HG03342 (cell line): Measurements from ENCODE around the gene TACR2.

Experiments
- ATAC-seq: cut with Tn5 transposase; IDR thresholded peaks from one replicate; pipeline ENCODE4 v1.9.1; 2021; ENCODE audit warnings: mild to moderate bottlenecking, moderate library complexity; ENCODE audit not compliant: unreplicated experiment

Gene TACR2

DNA sequence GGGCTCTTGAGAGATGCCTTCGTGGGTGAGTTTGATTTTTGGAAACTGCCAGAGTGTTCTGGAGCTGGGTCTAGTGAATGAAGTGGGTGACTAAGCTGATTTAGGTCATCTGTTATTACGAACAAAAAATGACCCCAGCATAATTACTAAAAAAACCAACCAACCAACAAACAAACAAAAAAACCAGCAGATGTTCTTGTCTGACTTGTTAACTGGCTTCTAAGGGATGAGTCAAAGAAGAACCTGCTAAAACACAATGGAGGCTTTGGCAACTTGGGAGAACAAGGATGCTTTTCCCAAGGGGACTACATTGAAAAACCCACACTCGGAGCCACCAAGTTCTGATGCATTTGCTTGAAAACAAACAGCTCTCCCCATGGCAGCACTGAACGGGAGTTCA, 11.5 kb downstream of the TACR2 start:
- no peak for ATAC-seq

DNA sequence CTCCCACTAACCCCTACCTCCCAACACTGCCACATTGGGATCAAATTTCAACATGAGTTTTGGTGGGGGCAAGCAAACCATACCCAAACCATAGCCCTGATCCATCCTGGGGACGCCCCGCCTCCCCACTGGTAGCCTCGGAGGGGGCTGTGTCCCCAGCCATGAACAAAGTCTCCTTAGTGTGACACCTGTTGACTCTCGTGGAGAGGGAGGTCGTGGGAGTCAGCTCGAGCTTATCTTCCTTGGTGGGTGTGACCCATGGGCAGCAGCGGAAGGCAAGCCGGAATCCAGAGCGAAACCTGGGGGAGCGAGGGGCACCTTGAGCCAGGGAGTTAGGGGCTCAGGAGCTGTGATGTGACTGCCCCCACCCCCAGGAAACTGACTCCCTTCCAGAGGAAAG, 11.9 kb downstream of the TACR2 start:
- no peak for ATAC-seq

DNA sequence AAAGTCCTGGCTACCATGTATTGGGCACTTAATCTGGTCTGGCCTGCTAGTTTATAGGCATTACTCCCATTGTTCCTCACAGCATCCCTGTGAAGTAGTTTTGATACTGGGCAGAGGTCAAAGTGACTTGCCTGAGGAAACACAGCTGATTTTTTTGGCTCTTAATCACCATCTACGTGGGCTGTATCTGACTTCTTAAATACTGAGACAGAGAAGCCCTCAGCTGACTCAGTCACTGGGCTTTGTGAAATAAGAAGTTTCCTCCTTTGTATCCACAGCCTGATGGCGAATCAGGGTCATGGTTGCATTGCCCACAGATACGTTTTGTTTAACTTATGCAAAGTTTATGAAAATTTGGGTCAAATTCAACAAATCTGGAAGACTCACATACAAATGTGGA, 13.2 kb downstream of the TACR2 start:
- no peak for ATAC-seq

DNA sequence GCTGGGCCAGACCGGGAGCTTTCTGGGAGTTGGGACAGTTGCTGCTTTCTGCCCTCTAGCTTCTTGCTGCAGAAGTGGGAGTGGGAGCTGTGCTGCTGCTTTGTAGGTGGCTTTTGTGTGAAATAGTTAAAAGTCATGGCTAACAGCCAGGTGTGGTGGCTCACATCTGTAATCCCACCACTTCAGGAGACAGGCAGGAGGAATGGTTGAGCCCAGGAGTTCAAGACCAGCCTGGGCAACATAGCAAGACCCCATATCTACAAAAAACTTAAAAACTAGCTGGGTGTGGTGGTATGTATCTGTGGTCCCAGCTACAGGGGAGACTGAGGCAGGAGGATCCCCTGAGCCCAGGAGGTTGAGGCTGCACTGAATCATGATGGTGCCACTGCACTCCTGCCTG, 13.7 kb downstream of the TACR2 start:
- ATAC-seq, result no peak

DNA sequence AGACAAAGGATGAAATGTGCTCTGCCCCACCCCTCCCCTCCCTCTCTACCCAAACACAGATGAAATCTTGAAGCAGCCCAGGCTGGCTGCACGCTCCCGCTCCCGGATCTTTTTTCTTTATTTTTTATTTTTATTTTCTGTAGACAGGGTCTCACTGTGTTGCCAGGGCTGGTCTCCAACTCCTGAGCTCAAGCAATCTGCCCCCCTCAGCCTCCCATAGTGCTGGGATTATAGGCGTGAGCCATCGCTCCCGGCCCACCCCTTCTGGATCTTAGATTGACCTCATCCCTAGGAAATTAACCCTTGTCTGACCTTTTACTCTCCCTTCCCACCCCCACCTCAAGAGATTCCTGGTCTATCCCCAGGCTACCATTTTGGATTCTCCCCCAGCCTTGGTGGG, 14.3 kb downstream of the TACR2 start:
- no peak for ATAC-seq

DNA sequence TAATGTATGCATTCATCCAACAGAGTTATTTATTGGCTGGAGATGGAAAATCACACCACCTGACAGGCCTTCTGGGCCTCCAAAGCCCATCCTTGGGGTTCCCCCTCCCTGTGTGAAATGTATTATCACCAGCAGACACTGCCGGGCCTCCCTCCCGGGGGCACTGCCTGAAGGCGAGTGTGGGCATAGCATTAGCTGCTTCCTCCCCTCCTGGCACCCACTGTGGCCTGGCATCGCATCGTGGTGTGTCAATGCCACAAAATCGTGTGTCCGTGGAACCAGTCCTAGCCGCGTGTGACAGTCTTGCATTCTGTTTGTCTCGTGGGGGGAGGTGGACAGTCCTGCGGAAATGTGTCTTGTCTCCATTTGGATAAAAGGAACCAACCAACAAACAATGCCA, 15.3 kb downstream of the TACR2 start:
- no peak for ATAC-seq

DNA sequence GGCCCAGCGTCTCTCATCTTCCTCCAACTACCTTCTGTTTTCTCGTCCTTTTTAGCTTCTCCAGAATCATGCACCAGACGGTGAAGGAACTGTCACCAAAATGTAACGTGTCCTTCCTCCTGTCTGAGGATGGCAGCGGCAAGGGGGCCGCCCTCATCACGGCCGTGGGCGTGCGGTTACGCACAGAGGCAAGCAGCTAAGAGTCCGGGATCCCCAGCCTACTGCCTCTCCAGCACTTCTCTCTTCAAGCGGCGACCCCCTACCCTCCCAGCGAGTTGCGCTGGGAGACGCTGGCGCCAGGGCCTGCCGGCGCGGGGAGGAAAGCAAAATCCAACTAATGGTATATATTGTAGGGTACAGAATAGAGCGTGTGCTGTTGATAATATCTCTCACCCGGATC, 15.8 kb downstream of the TACR2 start:
- no peak for ATAC-seq

DNA sequence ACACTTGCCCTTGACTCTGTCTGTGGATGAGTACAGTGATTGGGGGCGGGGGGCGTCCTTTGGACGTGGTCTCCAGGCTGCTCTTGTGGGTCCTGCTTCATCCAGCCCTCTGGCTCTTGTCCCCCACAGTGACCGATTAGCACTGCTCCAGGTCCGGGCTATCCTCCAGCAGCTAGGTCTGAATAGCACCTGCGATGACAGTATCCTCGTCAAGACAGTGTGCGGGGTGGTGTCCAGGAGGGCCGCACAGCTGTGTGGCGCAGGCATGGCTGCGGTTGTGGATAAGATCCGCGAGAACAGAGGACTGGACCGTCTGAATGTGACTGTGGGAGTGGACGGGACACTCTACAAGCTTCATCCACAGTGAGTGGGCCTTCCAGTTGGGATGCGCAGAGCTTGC, 18.3 kb downstream of the TACR2 start:
- ATAC-seq, result no peak

DNA sequence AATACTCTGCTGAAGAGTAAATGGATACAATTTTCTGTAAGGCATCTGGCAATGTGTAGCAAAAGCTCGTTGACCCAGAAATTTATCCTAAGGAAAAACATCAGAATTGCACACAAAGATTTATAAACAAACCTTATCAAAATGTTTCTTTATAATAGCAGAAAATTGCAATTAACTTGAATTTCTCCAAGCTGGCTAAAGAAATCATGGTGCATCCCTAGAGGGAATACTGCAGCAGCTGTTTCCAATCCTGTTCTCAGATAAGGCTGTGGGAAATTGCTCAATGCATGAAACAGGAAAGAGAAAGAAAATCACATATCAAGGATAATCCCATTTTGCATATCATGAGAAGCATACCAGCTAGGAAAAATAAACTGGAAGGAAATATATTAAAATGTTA, 18.7 kb downstream of the TACR2 start:
- no peak for ATAC-seq

DNA sequence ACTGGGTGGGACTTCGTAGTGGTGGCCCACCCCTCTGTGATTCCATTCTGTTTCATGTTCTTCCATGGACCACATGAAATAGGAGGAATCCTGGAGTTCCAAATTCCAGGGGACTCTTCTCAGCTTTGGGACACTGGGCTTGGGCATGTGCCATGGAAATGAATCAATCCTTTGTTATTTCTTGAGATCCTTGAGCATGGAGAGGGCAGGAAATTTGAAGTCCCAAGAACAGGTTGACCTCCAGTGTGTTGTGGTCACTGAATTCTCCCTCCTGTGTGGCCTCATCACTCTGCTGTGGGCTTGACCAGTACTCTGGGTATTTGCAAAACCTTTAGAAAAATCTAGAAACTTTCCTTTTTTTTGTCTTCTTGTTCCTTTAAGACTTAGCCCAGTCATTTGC, 22.7 kb downstream of the TACR2 start:
- no peak for ATAC-seq

DNA sequence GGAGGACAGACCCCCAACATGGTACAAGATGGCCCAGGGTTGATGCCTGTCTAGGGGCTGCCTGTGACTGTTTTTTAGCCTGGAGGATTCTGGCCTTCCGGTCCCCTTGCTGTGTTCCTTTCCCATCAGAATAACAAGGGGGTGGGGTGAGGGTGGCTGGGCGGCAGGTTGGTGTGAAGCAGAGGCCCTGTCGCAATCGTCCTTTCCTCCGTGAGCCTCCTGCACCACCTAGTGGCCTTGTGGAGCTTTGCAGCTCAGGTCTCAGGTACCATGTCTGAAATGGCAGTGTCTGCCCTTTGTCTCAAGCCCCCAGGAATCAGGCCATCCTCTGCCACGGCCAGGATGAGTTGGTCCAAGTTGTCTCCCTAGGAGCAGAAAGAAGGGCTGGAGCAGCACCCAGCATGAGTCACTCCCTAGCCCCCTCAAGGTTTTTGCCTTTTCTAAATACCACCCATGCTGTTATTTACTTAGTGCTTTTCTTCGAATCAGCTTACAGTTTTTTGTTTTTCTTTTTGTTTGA, 24.2 kb downstream of the TACR2 start:
- peak; percentile 83 for ATAC-seq

DNA sequence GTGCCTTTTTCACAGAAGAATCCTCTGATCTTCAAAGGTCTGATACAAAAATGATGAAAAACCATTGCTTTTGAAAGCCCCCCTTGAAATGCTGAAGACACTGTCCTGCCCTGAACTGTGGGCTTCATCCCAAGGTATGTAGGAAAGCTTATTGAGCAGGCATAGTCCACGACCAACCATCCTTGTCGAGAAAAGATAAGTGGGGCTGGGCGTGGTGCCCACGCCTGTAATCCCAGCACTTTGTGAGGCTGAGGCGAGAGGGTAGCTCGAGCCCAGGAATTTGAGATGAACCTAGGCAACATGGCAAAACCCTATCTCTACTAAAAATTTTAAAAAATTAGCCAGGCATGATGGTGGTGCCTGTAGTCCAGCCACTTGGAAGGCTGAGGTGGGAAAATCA, 25.6 kb downstream of the TACR2 start:
- ATAC-seq, result no peak

DNA sequence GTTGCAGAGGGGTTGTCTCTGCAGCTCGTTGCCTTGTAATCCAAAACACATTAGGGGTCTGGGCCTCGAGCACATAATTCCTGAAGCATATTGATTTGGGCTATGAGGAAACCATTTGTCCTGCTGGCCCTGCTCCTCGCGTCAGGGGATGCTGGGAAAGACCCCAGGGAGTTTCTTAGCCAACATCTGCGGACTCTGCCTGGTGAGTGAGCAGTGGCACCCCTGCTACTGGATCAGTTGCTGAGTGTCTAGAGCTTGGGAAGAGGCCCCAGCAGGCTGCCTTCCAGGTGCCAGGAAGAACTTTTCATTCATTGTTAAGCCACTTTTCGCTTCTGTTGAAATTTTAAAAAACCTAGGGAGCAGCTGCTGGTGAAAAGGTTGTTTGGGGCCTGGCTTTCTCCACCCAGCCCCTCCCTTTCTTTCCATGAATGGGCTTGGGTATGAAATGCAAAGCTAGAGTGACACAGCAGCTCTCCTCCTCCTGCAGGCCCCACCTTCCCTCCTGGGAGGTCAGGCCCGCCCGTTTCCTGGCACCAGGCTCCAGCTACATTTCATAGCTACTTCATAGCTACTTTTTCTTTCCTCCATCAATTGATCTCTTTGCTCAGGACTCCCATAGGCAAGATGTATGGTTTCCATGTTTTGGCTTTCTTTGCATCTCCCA, 26.8 kb downstream of the TACR2 start:
- no peak for ATAC-seq

DNA sequence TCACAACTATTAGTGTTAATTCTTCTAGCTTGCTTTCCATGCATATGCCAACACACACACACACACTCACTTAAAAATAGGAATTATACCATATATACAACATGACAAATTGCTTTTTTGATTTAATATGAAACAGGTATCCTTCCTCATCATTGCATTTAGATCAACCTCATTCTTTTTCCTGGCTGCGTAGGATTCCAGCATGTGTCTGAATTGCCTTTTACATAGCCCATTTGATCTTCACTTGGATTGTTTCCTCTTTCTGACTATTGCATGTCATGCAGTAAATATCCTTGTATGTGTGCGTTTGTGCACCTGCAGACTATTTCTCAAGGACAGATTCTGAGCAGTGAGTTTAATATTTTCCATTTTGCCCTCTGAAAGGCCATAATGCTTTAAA, 28.2 kb downstream of the TACR2 start:
- ATAC-seq, result no peak

DNA sequence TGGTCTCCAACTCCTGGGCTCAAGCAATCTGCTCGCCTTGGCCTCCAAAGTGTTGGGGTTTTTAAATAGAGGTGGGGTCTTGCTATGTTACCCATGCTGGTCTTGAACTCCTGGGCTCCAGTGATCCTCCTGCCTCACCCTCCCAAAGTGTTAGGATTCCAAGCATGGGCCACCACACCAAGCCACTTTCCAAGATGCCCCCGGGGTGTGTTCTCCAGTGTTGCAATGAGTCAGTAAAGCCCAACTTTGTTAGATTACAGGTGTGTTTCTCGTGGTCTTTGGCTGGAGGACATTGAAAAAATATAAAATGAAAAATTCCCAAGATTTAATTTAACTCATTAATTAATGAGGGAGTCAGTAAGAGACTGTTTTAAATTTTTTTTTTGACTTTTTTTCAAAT, 29.2 kb downstream of the TACR2 start:
- no peak for ATAC-seq

DNA sequence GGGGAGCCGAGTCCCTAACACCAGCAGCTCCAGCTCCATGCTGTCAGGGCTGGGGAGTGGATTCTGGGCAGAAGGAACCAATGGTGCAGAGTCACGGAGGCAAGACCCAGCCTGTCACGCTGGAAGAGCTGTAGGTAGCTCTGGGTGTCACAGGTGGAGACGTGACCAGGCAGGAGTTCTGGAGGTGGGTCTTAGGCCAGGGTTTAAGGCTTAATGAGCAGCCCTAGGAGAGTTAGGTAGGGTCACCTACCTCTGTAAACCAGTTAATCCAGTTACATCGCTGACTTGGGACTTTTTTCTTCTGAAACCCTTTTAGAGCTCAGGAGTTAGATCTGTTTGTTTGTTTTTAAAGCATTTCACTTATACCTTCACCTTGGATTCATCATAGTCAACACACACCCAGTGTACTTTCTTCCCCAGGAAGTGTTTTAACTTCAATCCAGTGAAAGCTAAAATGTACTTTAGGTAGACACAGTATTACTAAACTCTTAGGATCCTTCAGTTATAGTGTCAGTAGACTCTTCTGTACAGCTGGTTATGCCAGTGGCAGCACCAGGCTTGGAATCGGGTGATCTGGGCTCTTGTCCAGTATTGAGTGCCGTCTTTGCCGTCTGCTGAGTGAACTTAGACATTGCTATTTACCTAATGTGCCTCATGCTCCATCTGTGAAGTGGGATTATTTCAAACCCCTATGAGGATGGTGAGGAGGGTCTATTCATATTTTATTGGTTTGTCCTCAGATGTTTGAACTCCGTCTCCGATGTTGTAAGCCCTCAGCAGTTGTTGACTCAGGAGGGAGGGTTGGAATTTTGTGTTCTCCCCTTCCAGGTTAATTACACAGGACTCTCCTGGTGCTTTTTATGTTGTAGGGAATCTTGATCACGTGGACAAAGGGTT, 31.0 kb downstream of the TACR2 start:
- no peak for ATAC-seq

DNA sequence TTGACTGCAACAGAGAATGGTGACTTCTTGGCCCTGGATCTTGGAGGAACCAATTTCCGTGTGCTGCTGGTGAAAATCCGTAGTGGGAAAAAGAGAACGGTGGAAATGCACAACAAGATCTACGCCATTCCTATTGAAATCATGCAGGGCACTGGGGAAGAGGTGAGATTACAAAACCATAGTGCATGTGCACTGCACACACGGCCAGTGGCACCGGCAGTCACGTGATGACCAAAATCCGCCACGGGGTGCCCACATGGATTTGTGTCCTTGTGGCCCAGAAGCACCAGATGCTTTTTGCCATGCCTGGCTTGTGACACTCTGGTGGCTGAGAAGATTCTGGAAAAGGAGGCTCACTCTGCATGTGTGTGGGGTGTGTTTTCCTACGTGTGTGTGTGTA, 32.4 kb downstream of the TACR2 start:
- ATAC-seq, result no peak

DNA sequence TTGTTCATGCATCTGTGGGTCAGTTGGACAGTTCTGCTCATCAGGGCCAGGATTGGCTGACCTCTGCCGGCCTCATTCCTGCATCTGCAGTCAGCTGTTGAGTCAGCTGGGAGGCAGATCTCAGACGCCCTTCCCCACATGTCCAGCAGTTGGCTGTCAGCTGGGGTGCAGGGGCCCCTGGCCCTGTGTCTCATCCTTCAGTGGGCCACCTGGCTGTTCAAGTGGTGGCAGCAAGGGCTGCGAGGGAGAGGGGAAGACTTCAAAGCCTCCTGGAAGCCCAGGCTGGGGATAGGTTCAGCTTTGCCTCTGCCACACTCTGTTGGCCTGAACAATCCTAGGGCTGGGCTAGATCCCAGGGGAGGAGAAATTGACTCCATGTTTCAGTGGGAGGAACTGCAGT, 33.2 kb downstream of the TACR2 start:
- ATAC-seq, result no peak

DNA sequence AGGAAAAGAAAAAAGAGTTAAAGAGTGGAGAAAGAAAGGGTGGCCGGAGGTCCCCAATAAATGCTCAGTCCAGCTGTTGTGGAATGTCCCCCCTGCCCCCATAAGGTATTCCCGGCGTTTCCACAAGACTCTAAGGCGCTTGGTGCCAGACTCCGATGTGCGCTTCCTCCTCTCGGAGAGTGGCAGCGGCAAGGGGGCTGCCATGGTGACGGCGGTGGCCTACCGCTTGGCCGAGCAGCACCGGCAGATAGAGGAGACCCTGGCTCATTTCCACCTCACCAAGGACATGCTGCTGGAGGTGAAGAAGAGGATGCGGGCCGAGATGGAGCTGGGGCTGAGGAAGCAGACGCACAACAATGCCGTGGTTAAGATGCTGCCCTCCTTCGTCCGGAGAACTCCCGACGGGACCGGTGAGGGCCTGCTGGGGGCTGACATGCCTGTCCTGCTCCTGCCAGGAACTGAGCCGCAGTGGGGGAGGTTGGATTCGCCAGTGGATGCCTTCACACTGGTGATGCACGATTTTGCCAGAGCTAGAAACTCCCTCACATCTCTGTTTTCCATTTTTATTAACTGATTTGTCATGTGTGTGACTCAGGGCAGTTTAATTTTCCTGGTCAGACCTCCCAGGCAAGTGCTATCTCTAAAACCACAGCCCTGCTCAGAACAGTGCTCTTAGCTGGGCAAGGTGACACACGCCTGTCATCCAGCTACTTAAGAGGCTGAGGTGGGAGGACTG, 34.2 kb downstream of the TACR2 start:
- no peak for ATAC-seq

DNA sequence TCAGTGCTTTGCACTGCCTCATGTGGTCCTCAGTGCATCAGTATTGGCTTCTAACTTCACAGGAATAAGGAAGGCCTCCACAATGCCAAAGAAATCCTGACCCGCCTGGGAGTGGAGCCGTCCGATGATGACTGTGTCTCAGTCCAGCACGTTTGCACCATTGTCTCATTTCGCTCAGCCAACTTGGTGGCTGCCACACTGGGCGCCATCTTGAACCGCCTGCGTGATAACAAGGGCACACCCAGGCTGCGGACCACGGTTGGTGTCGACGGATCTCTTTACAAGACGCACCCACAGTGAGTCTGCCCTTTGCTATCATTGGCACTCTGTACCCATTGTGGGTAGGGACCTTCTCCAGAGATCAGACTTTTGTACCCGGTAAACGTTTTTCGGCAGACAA, 36.9 kb downstream of the TACR2 start:
- ATAC-seq, result no peak

DNA sequence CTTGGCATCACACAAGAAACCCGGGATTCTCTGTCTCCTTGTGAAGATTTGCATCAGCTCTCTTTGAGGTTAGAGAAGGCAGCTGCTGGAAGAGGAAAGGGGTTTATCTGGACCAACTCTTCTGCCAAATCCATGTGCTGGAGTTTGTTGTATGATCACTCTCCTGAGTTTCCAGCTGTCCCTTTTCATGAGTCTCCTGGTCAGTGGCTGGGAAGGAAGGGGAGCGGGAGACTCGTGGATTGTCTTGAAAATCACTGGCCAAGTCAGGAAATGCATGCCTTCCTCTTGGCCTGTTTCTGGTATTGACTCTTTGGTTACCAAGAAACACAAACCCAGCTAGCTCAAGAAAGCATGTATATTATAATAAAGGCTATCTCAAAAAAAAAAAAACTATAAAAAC, 38.8 kb downstream of the TACR2 start:
- no peak for ATAC-seq

DNA sequence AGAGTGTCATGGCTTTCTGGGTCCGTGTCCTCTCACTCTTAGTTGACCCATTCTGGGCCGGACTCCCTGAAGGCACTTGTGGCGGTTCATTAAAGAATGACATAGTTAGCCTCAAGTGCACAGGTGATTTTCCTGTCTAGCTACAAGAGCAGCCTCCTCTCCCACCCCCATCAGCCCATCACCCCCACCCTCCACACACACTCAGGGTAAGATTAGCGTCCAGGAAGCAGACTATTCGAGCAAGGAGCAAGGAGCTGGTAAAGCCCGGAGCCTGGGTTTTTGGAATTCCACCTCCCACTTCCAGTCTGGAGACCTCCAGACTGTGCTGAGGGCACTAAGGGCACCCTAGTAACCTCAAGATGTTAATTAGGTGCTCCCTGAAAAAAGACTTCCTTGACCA, 39.5 kb downstream of the TACR2 start:
- no peak for ATAC-seq
